ENCODE results near the gene YARS1.

DNA sequence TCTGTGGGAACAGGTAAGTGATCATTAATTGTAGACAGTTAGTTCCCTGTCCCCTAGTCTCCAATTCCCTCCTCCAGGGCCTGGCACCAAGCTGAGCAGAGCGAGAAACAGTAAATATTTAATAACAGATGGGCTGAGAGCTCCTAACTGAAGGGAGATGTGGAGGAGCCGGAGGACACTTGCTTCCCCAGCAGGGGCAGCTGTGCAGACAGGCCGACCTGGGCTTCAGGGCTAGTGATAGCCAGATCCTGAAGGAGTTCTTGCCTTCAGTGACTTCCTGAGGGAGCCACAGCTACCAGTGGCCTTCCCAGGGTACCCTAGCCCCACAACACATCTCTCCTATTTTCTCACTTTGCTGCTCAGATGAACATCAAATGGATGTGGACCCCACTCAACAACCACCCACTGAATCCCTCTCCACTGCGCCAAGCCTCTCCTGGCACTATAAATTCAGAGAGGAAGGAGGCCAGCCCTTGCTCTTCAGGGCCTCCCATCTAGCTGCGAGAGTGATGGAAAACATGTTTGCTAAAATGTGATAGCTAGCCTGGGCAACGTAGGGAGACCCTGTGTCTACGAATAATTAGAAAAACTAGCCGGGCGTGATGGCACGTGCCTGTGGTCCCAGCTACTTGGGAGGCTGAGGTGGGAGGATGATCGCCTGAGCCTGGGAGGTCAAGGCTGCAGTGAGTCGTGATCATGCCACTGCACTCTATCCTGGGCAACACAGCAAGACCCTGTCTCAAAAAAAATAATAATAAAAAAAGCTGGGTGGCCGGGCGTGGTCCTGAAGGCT is 87.7 kb downstream of the YARS1 start:
- TF ChIP-seq CTCF (optimal IDR thresholded peaks at IDR 0.05 in 1 of 3, IDR thresholded peaks at IDR 0.05 in 1 of 3, conservative IDR thresholded peaks at IDR 0.05 in 1 of 3; ENCODE audit: extremely low read depth in 1 of 3, insufficient read depth in 2 of 3, low read length in 3 of 3), result no peak
- TF ChIP-seq EZH2 (IDR thresholded peaks at IDR 0.05; ENCODE audit: low read length), result no peak
